GM18858 (cell line): Measurements from ENCODE around the gene GLDC.
"Not testable (repeated sequence)": the region's sequence is repeated elsewhere in the genome, so short reads cannot be mapped to it uniquely, and the experiment has no call there.

ENCODE experiments used
- ATAC-seq: cut with Tn5 transposase; IDR thresholded peaks from one replicate; pipeline ENCODE4 v1.9.1; 2021; ENCODE audit not compliant: unreplicated experiment

The GLDC gene

DNA sequence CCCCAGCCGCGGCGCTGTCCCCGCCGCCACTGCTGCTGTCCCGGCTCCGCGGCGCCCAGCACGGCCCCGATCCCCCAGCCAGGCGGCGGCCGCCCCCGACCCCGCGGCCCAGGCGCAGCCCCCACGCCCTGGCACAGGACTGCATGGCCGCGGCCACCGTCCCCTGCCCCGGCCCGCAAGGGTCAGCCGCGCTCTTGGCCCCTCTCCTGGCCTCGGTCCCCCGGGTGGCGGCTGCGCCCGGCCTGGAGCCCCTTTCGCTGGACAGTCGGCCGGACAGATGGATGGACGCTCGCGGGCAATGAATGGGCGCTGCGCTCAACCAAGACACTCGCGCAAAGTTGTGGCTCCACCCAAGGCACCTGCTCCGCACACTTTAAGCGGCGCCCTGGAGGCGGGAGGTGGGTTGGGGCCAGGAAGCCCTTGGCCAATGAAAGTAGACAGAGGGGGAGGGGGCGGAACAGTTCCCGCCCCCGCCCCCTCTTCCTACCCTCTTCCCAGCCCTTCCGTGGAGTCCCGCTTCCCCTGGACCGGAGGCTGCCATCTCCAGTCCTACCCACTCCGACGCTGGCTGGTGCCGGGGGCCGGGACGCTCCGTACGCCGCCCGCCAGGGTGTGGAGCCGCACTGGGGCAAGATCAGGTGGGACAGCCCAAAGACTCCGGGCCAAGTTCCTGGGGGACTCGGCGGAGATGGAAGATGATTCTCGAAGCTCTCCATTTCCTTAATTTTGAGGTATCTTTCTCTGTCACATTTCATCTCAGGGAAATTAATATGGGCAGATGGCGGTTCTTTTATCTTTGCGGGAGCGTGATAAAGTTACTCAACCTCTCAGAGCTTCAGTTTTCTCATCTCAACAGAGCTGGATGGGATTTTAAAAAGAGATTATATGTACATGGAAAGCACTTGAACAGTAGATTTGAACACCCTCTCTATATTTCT lies at the start of gene GLDC:
TSS of gene GLDC (minus strand) at position 375 of the 938 bp plus-strand sequence. CDS start at position 145, 230 bp downstream.
- peak; percentile 81 for ATAC-seq

DNA sequence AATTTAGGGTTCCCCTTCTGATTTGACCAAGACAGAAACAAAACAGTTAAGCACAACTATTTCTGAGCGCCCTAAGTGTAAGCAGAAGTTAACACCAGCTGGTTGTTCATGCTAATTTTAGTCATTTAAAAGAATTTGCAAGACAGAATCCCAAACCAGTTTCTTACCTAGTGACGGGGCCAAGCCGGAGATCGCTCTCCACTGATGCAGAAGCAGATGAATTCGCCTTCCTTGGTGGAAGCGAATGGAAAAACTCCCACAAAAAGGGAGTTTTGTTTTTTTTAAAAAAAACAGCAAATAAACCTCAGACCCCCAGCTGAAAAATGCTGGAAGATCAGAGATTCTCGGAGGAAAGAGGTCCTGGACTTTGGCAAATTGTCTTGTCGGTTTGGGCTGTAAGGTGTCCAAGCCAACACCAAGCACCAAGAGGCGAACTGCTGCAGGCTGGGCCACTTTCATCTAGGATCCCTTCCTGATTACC lies 47.4 kb upstream of the GLDC start:
- no peak for ATAC-seq

DNA sequence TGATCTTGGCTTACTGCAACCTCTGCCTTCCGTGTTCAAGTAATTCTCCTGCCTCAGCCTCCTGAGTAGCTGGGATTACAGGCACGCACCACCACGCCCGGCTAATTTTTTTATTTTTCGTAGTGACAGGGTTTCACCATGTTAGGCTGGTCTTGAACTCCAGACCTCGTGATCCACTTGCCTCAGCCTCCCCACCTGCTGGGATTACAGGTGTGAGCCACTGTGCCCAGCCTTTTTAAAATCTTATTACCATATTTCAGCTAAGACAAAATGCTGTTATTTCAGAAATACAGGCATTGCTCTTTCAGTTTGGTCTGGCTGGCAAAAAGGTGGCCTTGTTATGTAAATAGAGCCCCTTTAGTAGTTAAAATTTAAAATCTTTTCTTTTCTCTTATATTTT lies 46.9 kb upstream of the GLDC start:
- ATAC-seq = no peak

DNA sequence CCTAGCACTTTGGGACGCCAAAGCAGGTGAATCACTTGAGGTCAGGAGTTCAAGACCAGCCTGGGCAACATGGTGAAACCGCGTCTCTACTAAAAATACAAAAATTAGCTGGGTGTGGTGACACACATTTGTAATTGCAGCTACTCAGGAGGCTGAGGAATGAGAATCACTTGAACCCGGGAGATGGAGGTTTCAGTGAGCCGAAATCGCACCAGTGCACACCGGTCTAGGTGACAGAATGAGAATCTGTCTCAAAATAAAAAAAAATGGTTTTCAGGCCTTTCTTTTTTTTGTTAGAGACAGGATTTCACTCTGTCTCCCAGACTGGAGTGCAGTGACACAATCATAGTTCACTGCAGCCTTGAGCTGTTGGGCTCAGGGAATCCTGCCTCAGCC lies 45.1 kb upstream of the GLDC start:
- not testable (repeated sequence) for ATAC-seq

DNA sequence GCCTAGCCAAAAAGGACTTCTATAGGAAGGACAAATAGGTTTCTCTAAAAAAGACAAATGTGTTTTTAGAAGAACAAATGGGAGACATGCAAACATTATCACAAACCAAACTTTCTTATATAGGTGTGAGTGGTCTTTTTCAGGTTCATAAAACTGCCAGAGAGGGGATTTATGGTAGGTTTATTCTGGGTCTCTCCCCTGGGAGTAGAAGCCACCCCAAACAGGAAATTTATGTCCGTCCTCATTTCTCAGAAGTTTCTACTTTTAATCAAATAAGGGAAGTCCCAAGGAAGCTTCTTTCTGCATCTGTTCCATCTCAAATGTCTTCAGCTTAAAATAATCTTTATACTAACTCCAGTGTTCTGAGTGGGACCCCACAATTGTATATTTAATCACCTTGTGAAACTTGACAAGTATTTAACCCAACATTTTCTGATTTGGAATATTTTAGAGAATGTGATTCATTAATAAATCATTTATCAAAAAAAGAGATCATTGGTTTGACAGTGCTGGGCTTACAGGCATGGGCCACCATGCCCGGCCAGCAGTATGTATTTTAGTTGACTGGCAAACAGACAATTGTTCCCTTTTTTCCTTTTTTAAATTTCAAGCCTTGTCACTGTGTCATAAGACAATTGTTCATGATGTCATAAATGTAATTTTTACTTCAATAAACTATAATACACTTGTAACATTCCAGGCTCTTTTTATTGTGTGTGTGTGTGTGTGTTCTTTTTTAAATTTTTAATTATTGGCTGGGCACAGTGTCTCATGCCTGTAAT lies 44.6 kb upstream of the GLDC start:
- no peak for ATAC-seq

DNA sequence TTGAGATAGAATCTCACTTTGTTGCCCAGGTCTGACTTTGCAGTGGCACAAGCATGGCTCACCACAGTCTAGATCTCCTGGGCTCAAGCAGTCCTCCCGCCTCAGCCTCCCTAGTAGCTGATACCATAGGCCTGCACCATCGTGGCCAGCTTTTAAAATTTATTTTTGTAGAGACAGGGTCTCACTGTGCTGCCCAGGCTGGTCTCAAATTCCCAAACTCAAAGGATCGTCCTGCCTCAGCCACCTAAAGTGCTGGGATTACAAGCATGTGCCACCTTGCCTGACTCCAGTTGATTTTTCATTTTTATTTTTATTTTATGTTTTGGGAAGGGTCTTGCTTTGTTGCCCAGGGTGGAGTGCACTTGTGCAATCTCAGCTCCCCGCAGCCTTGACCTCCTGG lies 41.7 kb upstream of the GLDC start:
- ATAC-seq = no peak

DNA sequence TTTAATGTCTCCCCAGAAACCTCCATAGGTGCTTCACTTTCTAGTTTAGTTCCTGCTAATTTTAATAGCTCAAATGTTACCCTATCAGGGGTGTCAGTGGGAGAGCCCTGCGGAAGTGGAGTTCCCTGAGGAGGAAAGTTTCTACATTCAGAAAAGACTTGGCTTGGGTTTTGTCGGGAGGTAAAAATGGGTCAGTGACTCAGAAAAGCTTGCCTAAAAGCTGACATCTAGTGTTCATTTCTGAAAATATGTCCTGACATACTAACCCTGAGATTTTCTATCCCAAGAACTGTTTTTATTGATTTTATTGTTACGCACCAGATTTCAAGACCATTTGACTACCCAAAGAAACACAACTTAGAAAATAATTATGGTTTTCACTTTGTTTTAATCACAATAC lies 40.9 kb upstream of the GLDC start:
- no peak for ATAC-seq

DNA sequence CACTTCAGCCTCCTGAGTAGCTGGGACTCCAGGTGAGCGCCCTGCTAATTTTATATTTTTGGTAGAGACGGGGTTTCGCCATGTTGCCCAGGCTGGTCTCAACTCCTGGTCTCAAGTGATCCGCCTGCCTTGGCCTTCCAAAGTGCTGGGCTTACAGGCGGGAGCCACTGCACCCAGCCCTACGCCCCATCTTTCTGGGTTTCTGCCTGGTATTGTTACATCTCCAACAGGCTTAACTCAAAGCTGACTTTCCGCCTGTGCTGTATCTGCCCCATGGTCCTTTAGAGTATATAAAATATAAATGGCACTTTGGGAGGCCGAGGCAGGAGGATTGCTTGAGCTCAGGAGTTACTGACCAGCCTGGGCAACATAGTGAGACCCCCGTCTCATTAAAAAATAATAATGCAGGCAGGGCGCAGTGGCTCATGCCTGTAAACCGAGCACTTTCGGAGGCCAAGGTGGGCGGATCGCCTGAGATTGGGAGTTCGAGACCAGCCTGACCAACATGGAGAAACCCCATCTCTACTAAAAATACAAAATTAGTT lies 36.5 kb upstream of the GLDC start:
- ATAC-seq = no peak

DNA sequence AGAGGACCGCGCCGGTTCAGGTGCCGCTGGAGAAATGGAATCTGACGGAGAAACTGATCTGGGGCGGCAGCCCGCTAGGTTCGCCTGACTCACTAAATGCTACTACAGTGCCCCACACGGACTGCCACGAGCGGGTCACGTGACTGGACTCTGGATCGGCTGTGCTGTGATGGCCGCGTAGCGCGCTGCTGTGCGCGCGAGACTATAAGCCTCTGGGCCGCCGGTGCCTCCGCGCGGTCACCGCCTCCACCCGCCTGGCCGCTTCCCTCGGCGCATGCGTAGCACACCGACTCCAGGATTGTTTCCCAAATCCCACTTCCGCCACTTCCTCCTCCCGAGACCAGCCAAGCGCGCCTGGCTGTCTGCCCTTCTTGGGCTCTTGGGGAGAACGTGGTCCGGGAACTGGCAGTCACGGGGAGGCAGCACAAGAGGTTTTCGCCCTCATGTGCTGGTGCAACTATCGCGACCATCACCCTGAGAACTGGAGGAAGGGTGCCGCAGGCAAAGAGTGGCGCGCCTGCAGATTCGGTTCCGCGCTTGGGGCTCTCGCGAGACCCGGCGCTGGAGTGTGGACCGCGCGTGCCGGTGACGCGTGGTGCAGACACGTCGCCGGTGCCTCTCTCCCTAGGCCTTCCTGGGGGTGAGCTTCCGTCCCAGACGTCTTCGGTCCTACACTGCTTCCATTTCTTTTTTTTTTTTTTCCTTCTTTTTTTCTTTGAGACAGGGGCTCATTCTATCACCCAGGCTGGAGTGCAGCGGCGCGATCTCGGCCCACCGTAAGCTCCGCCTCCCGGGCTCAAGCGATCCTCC lies 35.8 kb upstream of the GLDC start:
- ATAC-seq = peak; percentile 48

DNA sequence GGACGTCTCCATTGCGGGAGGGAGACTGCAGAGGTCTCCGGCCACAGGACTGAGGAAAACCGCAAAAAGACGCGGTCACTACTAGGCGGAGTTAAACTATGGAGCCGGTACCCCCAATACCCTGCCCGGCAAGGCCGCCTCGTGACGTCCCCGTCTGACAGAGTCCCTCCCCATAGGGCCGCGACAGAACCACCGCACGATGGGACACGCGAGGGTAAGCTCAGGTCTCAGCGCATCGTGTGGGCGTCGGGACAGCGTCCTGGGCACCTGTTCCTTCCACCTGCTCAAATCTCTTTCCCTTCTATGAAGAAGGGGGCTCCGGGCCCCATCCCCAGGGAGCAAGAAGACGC lies 35.2 kb upstream of the GLDC start:
- peak; percentile 19 for ATAC-seq

DNA sequence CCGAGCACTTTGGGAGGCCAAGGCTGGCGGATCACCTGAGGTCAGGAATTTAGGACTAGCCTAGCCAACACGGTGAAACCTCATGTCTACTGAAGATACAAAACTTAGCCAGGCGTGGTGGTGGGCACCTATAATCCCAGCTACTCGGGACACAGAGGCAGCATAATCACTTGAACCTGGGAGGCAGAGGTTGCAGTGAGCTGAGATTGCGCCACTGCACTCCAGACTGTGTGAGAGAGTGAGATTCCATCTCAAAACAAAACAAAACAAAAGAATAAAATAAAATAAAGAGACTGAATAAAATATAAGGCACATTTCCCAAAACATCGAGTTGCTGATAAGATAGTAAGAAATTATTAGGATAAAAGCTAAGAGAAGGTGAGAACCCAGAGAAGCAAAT lies 32.3 kb upstream of the GLDC start:
- no peak for ATAC-seq

DNA sequence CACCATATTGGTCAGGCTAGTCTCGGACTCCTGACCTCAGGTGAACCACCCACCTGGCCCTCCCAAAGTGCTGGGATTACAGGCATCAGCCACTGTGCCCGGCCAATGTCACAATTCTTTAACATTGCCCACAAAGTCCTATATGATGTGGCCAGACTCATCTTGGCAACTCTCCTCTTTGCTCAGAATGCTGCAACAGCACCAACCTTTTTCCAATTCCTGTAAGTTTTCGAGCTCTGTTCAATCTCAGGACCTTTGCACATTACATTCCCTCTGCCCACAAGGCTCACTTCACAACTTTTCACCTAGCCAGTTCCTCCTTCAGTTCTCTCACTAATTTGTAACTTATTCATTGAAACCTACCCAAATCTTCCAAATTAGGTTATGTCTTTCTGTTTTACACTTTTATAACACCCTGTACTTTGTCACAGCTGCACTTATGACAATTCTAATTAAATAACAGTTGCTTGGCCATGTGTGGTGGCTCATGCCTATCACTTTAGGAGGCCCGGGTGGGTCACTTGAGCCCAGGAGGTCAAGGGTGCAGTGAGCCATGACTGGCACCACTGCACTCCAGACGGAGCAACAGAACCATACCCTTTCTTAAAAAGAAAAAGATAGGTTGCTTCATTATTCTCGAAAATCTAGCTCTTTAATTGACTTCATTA lies 30.9 kb upstream of the GLDC start:
- ATAC-seq = no peak

DNA sequence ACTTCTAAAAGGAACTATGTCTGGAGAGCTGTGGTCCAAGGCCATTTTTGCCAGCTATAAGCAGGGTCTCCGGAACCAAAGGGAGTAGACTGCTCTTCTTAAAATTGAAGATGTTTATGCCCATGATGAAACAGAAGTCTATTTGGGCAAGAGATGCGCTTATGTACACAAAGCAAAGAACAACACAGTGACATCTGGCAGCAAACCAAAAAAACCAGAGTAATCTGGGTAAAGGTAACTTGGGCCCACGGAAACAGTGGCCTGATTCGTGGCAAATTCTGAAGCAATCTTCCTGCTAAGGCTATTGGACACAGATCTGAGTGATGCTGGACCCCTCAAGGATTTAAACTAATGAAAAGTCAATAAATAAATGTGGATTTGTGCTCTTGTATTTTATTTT lies 29.7 kb upstream of the GLDC start:
- ATAC-seq = no peak

DNA sequence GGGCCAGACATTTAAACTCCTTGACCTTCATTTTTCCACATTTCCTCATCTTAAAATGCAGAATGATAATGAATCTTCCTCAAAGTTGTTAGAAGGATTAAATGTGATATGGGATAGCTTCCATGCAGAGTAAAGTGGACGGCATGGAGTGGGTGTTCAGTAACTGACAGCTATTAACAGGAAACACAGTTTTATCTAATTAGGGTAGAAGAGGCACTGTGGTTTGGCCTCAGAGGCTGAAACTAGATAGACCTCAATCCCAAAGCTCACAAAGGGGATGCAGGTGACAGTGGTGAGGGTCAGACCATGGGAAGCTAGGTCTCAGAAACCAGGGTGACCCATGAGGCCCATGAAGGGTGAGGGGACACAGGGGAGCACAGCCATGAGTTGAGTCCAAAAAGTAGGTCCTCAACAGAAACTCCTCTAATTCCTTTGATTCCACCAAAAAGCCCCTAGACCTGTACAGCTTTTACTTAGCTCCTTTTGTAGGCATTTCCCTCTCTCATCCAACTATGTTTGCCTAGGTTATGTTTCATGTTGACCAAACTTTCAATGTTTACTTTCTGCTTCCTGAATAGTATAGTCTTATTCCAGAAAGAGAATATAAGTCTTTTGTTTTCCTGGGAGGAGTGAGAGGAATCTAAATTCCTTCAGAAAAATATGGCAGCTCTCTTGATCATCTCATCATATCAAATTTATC lies 27.9 kb upstream of the GLDC start:
- peak; percentile 47 for ATAC-seq

DNA sequence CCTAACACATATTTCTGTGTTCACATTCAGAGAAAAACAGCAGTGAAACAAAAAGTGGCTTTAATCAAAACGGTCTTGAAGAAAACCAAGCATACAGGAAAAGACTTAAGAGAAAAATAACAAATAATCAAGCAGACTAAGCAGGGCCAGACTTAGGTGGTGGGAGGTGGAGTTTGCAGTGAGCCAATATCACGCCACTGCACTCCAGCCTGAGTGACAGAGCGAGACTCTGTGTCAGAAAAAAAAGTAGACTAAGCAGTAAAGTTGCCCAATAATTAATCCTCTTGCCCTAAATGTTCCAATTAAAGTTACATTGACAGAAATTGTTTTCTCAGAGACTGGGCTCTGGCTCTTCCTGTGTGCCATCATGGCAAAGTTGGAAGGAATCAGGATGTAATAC lies 26.6 kb upstream of the GLDC start:
- no peak for ATAC-seq

DNA sequence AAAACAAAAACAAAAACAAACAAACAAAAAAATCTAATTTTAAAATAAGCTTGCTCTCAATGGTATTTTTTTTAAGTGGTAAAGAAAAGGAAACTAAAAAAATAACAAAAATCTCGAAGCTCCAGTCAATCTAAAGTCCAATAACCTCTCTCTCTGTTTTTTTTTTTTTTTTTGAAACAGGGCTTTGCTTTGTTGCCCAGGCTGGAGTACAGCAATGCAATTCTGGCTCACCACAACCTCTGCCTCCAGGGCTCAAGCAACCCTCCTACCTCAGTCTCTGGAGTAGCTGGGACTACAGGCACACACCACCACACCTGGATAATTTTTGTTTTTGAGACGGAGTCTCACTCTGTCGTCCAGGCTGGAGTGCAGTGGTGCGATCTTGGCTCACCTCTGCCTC lies 25.9 kb upstream of the GLDC start:
- ATAC-seq = no peak

DNA sequence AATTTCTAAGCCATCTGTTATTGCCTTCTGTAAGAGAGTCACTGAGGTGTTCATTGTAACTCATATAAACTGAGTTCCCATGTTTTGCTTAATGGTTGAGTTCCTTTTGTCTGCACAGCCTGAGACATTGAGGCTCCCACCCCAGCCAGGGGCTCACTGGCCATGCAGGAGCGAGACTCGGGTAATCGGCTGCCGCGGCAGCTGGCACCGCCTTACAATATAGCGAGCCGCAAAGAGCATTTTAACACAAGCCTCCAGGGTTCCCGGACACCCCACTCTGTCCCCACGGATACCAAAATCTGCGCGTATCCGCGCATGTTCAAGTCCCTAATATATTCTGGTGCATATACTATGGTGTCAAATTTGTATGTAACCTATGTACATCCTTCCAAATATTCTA lies 24.4 kb upstream of the GLDC start:
- no peak for ATAC-seq

DNA sequence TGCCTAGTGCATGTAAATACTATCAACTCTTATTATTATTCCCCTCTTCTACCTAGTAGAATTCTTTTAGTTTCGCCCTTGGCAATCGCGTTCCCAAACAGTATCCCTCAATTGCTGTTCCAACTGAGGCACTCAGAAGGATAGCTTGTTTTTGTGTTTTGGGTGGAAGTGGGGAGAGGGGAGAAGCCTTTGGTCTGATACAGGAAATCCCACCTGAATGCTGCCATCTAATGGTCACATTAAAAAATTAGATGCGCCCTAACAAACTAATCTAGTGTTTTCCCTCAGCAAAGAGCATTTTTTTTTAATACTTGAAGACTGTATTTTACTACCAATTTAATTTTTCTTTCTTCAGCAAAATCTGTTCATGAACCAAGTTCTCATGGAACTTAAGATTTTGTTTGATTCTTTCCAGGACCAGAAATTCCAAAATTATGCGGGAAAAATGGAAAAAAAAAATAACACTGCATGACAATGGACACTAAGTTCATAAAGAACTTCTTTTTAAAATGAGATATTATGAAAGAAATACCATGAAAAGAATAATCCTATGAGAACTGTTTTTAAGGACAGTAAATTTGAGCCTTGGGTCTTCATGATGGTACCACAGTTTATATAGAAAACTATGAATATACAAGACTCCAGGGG lies 22.2 kb upstream of the GLDC start:
- no peak for ATAC-seq

DNA sequence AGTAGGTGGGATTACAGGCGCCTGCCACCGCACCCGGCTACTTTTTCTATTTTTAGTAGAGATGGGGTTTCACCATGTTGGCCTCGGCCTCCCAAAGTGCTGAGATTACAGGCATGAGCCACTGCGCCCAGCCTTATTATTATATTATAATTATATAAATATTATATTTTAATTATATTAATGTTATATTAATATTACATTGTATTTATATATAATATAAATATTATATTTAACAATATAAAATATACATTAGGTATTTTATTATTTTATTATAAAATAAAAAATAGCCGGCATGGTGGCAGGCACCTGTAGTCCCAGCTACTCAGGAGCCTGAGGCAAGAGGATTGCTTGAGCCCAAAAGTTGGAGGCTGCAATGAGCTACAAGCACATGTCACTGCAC lies 21.6 kb upstream of the GLDC start:
- no peak for ATAC-seq
